BLaER1 treated with 17β-estradiol and CSF1 and Interleukin-3, amounts not matched to agents 10 nM and 100 nM (cell line): Measurements from ENCODE around the gene TBX10.

Experiments used
- H3K27ac ChIP-seq, 11 experiments: shearing (Covaris generic); formaldehyde crosslinking; 2 replicates each; pipeline ENCODE4 v1.8.1; 2022
- H3K27me3 ChIP-seq, 11 experiments: shearing (Covaris generic); formaldehyde crosslinking; 2 replicates each; pipeline ENCODE4 v1.8.1; 2022
- H3K36me3 ChIP-seq, 11 experiments: shearing (Covaris generic); formaldehyde crosslinking; 2 replicates each; pipeline ENCODE4 v1.8.1; 2022
- H3K4me1 ChIP-seq, 10 experiments: shearing (Covaris generic); formaldehyde crosslinking; 2 replicates each; pipeline ENCODE4 v1.8.1; 2022
- H3K4me2 ChIP-seq, 11 experiments: shearing (Covaris generic); formaldehyde crosslinking; 2 replicates each; pipeline ENCODE4 v1.8.1; 2022
- H3K4me3 ChIP-seq, 10 experiments: shearing (Covaris generic); formaldehyde crosslinking; 2 replicates each; pipeline ENCODE4 v1.8.1; 2022
- H3K9ac ChIP-seq, 11 experiments: shearing (Covaris generic); formaldehyde crosslinking; 2 replicates each; pipeline ENCODE4 v1.8.1; 2022
- H3K9me3 ChIP-seq, 11 experiments: shearing (Covaris generic); formaldehyde crosslinking; replicated peaks in 1 of 11; 2 replicates each; pipeline ENCODE4 v1.8.1; 2022
- H4K20me1 ChIP-seq, 11 experiments: shearing (Covaris generic); formaldehyde crosslinking; 2 replicates each; pipeline ENCODE4 v1.8.1; 2022
- Cebpa-rat ChIP-seq, 11 experiments: shearing (Covaris generic); IDR thresholded peaks; 2 replicates each; pipeline ENCODE4 v1.8.1; 2022

Gene TBX10

GRCh38 chr11:67648796-67649613 is 9.4 kb upstream of the TBX10 start:
- Histone ChIP-seq H3K4me3 (peak overlapping the region in 3 of 10 experiments; percentile 10 to 42 (median 22); a peak in 6 of 20 replicates), H3K36me3 (no peaks in the 10 kb centered on the region), H3K9me3 (peaks cover 5 to 13% (median 9%) of the 10 kb centered on the region in 11 experiments; a peak in 19 of 22 replicates), H3K9ac (peak overlapping the region in 6 of 11 experiments; percentile 1 to 48 (median 14); a peak in 8 of 22 replicates), H3K4me1 (peaks cover 38 to 79% (median 72%) of the 10 kb centered on the region in 10 experiments), H3K4me2 (peak overlapping the region; percentile 81 to 97 (median 93)), H3K27ac (peak overlapping the region in 9 of 11 experiments; percentile 3 to 58 (median 37); a peak in 14 of 22 replicates), H4K20me1 (peaks cover 0 to 31% (median 3%) of the 10 kb centered on the region in 11 experiments; a peak in 5 of 22 replicates), H3K27me3 (peaks cover 0 to 35% (median 0%) of the 10 kb centered on the region in 11 experiments; a peak in 7 of 22 replicates)
- no peak for TF ChIP-seq Cebpa-rat (IDR thresholded peaks at IDR 0.05)

GRCh38 chr11:67648140-67648795 is 8.7 kb upstream of the TBX10 start:
- Histone ChIP-seq H3K36me3 (no peaks in the 10 kb centered on the region), H4K20me1 (peaks cover 0 to 31% (median 3%) of the 10 kb centered on the region in 11 experiments; a peak in 5 of 22 replicates), H3K4me2 (peak overlapping the region; percentile 81 to 97 (median 93); a peak in 21 of 22 replicates), H3K27ac (peak overlapping the region in 9 of 11 experiments; percentile 3 to 58 (median 37); a peak in 13 of 22 replicates), H3K4me3 (peak overlapping the region in 1 of 10 experiments; percentile 42; a peak in 1 of 20 replicates), H3K4me1 (peaks cover 38 to 79% (median 72%) of the 10 kb centered on the region in 10 experiments), H3K27me3 (peaks cover 0 to 35% (median 0%) of the 10 kb centered on the region in 11 experiments; a peak in 7 of 22 replicates), H3K9me3 (peaks cover 6 to 14% (median 10%) of the 10 kb centered on the region in 11 experiments; a peak in 17 of 22 replicates), H3K9ac (peak overlapping the region in 5 of 11 experiments; percentile 1 to 48 (median 14); a peak in 7 of 22 replicates)
- TF ChIP-seq Cebpa-rat (IDR thresholded peaks at IDR 0.05) = no peak

GRCh38 chr11:67647471-67647870 is 7.9 kb upstream of the TBX10 start:
- Histone ChIP-seq H3K9me3 (peaks cover 6 to 14% (median 10%) of the 10 kb centered on the region in 11 experiments; a peak in 17 of 22 replicates), H3K4me3 (no peak overlapping the region), H3K27ac (no peak overlapping the region), H3K27me3 (peaks cover 0 to 35% (median 0%) of the 10 kb centered on the region in 11 experiments; a peak in 7 of 22 replicates), H3K9ac (0 out of 22 replicates have a peak overlapping the region, but pooled peaks of 1 of the 11 experiments have one; percentile 24), H4K20me1 (peaks cover 0 to 31% (median 3%) of the 10 kb centered on the region in 11 experiments; a peak in 5 of 22 replicates), H3K4me2 (peak overlapping the region; percentile 66 to 97 (median 88)), H3K4me1 (peaks cover 38 to 79% (median 72%) of the 10 kb centered on the region in 10 experiments), H3K36me3 (no peaks in the 10 kb centered on the region)
- no peak for TF ChIP-seq Cebpa-rat (IDR thresholded peaks at IDR 0.05)

GRCh38 chr11:67646535-67647336 is 7.2 kb upstream of the TBX10 start:
- Histone ChIP-seq H3K36me3 (no peaks in the 10 kb centered on the region), H3K9me3 (peaks cover 6 to 14% (median 10%) of the 10 kb centered on the region in 11 experiments; a peak in 17 of 22 replicates), H3K27me3 (peaks cover 0 to 35% (median 0%) of the 10 kb centered on the region in 11 experiments; a peak in 7 of 22 replicates), H3K4me3 (peak overlapping the region in 2 of 10 experiments; percentile 16 to 34; a peak in 1 of 20 replicates), H4K20me1 (peaks cover 0 to 31% (median 3%) of the 10 kb centered on the region in 11 experiments; a peak in 5 of 22 replicates), H3K27ac (no peak overlapping the region), H3K9ac (peak overlapping the region in 2 of 11 experiments; percentile 20 to 24; a peak in 2 of 22 replicates), H3K4me1 (peaks cover 38 to 75% (median 70%) of the 10 kb centered on the region in 10 experiments), H3K4me2 (peak overlapping the region; percentile 66 to 97 (median 88))
- no peak for TF ChIP-seq Cebpa-rat (IDR thresholded peaks at IDR 0.05)

- H3K27me3 ChIP-seq = peaks cover 0 to 35% (median 0%) of the 10 kb centered on the region in 11 experiments; a peak in 7 of 22 replicates
- no peak overlapping the region for H3K4me3 ChIP-seq
- H3K4me1 ChIP-seq = peaks cover 38 to 66% (median 61%) of the 10 kb centered on the region in 10 experiments
- no peak for TF ChIP-seq Cebpa-rat (IDR thresholded peaks at IDR 0.05)
- H3K9me3 ChIP-seq = peaks cover 6 to 14% (median 10%) of the 10 kb centered on the region in 11 experiments; a peak in 17 of 22 replicates
- H4K20me1 ChIP-seq = peaks cover 0 to 31% (median 3%) of the 10 kb centered on the region in 11 experiments; a peak in 5 of 22 replicates
- H3K27ac ChIP-seq = no peak overlapping the region
- peak overlapping the region in 9 of 11 experiments; percentile 81 to 97 (median 93); a peak in 17 of 22 replicates for H3K4me2 ChIP-seq
- peak overlapping the region in 1 of 11 experiments; percentile 20; a peak in 2 of 22 replicates for H3K9ac ChIP-seq
- H3K36me3 ChIP-seq = no peaks in the 10 kb centered on the region
Measured at GRCh38 chr11:67645521-67646461, 6.2 kb upstream of the TBX10 start.

- TF ChIP-seq Cebpa-rat (IDR thresholded peaks at IDR 0.05) = no peak
- Histone ChIP-seq H3K4me3 (no peak overlapping the region), H3K36me3 (no peaks in the 10 kb centered on the region), H3K4me1 (peaks cover 32 to 57% (median 52%) of the 10 kb centered on the region in 10 experiments), H3K9me3 (peaks cover 6 to 14% (median 10%) of the 10 kb centered on the region in 11 experiments; a peak in 17 of 22 replicates), H3K9ac (no peak overlapping the region), H4K20me1 (peaks cover 0 to 31% (median 3%) of the 10 kb centered on the region in 11 experiments; a peak in 5 of 22 replicates), H3K4me2 (peak overlapping the region in 8 of 11 experiments; percentile 81 to 97 (median 90); a peak in 13 of 22 replicates), H3K27me3 (peaks cover 0 to 35% (median 0%) of the 10 kb centered on the region in 11 experiments; a peak in 7 of 22 replicates), H3K27ac (no peak overlapping the region)
Measured at GRCh38 chr11:67644472-67645418, 5.2 kb upstream of the TBX10 start.
